Measurements from ENCODE around the gene CDK16.
"Not testable (repeated sequence)": the region's sequence is repeated elsewhere in the genome, so short reads cannot be mapped to it uniquely, and the experiment has no call there.

CDK16 gene

DNA sequence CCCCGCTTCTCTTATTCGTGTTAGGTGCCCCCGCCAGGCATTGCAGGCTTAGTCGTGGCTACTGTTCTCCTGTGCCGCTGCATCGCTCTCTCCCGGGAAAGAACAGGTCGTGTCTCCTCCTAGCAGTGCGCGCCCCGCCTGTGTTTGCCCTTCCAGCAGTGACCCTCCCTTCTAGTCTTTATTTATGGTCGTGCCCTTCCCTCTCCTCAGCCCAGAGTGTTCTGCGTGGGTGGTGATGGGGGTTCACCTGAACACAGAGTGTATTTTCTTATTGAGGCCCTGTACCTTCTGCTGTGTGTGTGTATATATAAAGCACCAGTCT lies 29.5 kb downstream of the CDK16 start:
- DNase-seq (ENCODE audit: extremely low spot score) = no peak
- TF ChIP-seq, protein P1, sequence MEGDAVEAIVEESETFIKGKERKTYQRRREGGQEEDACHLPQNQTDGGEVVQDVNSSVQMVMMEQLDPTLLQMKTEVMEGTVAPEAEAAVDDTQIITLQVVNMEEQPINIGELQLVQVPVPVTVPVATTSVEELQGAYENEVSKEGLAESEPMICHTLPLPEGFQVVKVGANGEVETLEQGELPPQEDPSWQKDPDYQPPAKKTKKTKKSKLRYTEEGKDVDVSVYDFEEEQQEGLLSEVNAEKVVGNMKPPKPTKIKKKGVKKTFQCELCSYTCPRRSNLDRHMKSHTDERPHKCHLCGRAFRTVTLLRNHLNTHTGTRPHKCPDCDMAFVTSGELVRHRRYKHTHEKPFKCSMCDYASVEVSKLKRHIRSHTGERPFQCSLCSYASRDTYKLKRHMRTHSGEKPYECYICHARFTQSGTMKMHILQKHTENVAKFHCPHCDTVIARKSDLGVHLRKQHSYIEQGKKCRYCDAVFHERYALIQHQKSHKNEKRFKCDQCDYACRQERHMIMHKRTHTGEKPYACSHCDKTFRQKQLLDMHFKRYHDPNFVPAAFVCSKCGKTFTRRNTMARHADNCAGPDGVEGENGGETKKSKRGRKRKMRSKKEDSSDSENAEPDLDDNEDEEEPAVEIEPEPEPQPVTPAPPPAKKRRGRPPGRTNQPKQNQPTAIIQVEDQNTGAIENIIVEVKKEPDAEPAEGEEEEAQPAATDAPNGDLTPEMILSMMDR (IDR thresholded peaks at IDR 0.05; ENCODE audit: control extremely low read depth, extremely low read depth, low read depth, missing control alignments) = no peak
- ChIA-PET POLR2A (no interaction called here), CTCF (no interaction called here)

DNA sequence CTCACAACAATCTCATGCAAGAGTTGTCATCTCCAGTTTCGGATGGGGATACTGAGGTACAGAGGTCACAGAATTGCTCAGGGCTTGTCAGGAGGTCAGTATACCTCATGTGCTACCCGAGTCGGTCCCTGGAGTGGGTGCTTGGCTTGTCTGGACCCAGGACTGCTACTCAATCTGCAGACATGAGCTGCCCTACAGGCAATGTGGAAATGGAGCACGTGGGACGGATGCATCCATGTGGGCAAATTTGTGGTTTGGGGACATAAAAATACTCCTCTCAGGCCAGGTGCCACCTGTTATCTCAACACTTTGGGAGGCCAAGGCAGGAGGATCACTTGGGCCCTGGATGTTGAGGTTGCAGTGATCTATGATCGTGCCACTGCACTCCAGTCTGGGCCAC lies 30.1 kb downstream of the CDK16 start:
- CTCF ChIA-PET = no interaction called here
- TF ChIP-seq, protein P1 (IDR thresholded peaks at IDR 0.05; ENCODE audit: control extremely low read depth, extremely low read depth, low read depth, missing control alignments) = no peak
- POLR2A ChIA-PET = no interaction called here
- no peak for DNase-seq (ENCODE audit: extremely low spot score)

DNA sequence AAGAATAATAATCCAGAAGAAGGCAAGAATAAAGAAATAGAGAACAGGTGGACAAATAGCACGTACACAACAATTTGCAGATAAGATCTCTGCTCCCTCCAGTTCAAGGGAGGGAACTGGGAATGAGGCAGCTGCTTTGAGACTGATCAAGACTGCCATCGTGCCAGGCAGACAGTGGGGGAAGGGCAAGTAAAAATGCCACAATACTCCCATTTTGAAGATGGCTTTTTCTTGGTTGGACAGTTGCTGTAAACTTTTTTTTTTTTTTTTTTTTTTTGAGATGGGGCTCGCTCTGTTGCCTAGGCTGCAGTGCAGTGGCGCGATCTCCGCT lies 31.5 kb downstream of the CDK16 start:
- CTCF ChIA-PET = no interaction called here
- POLR2A ChIA-PET = no interaction called here
- DNase-seq (ENCODE audit: extremely low spot score) = no peak
- TF ChIP-seq, protein P1 (IDR thresholded peaks at IDR 0.05; ENCODE audit: control extremely low read depth, extremely low read depth, low read depth, missing control alignments) = no peak

DNA sequence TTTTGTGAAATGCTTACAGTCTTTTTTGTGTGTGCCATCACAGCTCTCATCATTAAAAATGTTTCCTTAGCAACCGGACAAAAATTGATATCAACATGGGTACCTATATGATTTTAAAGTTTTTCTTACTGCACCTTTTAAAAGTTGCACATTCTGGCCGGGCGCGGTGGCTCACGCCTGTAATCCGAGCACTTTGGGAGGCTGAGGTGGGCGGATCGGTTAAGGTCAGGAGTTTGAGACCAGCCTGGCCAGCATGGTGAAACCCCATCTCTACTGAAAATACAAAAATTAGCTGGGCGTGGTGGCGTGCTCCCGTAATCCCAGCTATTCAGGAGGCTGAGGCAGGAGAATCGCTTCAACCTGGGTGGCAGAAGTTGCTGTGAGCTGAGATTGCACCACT lies 39.1 kb downstream of the CDK16 start:
- DNase-seq (ENCODE audit: extremely low spot score); POLR2A ChIA-PET: not testable (repeated sequence)
- CTCF ChIA-PET = interaction anchor here (1.3 kb wide), 1 partner anchor 127 kb away, joined by 3 read pairs; no protein-coding TSS in a partner anchor

DNA sequence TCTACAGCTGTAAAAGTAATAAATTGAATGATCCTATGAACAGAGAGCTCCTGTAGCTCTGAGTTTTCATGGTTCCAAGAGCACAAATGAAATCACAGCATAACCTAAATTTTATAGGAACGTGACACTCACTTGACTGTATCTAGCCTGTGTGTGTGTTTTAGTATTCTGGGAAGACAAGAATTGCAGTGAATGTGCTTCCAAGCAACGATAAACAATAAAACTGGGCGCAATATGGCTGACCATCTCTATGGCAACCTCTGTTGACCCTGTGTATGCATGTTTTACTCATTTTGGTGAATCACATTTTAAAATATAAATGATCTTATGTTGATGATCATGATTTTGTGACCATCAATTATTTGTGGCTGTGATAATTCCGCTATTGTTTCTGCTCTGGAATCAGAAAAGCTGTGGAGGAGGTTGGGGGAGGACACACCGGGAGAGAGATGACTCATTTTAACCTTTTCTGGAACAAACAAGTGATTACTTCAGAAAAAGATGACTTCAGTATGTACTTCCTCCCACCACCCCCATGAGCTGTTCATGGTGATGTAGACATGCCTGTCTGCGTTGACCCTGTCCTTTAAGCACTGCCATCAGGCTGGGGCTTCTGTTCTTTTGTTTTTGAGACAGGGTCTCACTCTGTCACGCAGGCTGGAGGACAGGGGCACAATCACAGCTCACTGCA lies 46.1 kb downstream of the CDK16 start:
- TF ChIP-seq, protein P1 (IDR thresholded peaks at IDR 0.05; ENCODE audit: control extremely low read depth, extremely low read depth, low read depth, missing control alignments) = no peak
- POLR2A ChIA-PET = interaction anchor here (0.6 kb wide), 1 partner anchor 154 kb away, joined by 3 read pairs; no protein-coding TSS in a partner anchor
- no peak for DNase-seq (ENCODE audit: extremely low spot score)
- CTCF ChIA-PET = no interaction called here

DNA sequence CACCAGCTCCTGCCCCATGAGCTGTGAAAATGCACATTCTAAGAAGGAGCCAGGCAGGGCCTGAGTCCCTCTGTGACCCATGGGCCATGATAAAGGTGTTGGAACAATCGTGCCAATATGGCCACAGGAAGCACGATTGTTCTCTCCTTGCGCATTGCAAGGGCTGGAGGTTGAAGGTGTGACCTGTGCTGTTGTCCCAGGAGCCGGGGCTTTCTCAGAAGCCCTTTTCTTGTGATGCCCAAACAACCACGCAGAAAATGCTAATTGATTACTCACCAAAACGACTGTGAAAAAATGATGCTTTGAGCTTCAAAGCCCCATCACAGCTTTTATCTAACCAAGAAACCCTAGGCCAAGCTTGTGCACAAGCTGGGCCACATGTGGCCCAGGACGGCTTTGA lies 48.2 kb downstream of the CDK16 start:
- TF ChIP-seq, protein P1 (IDR thresholded peaks at IDR 0.05; ENCODE audit: control extremely low read depth, extremely low read depth, low read depth, missing control alignments) = no peak
- no peak for DNase-seq (ENCODE audit: extremely low spot score)
- ChIA-PET POLR2A (no interaction called here), CTCF (no interaction called here)

DNA sequence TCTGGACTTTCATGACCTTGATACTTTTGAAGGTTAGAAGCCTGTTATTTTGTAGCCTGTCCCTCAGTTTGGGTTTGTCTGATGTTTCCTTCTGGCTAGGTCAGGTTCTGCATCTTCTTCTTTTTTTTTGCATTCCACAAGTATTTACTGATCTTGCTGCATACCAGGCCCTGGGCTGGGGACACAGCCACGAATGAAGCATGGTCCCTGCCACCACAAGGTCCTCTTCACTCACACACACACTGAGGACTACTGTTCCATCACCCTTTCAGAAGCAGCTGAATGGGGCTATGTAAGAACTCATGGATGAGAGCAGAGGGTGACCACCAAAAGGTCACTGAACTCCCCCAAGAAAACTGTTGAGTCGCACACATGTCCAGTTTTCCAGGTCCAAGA lies 53.5 kb downstream of the CDK16 start:
- POLR2A ChIA-PET = no interaction called here
- TF ChIP-seq, protein P1 (IDR thresholded peaks at IDR 0.05; ENCODE audit: control extremely low read depth, extremely low read depth, low read depth, missing control alignments) = no peak
- CTCF ChIA-PET = no interaction called here
- no peak for DNase-seq (ENCODE audit: extremely low spot score)
